NB4 (cell line): ENCODE results near the gene AGPS.

Experiments
- DNase-seq: peaks from one replicate; pipeline ENCODE4 v3.0.0; 2010; ENCODE audit warnings: low read depth
- H3K4me3 ChIP-seq: one replicate; pipeline ENCODE4 v1.5.1; 2011; ENCODE audit warnings: mild to moderate bottlenecking, low read depth, low read length, moderate library complexity
- CTCF ChIP-seq: IDR thresholded peaks from one replicate; pipeline ENCODE4 v1.5.1; 2012; ENCODE audit warnings: low read depth, low read length
- MAX ChIP-seq: IDR thresholded peaks from 2 replicates; pipeline ENCODE4 v1.6.1; 2011; ENCODE audit warnings: low read depth, low read length
- MYC ChIP-seq: IDR thresholded peaks from 2 replicates; pipeline ENCODE4 v1.6.1; 2011; ENCODE audit warnings: low read depth, low read length
- POLR2A ChIP-seq: IDR thresholded peaks from 2 replicates; pipeline ENCODE4 v1.6.1; 2011; ENCODE audit warnings: mild to moderate bottlenecking; ENCODE audit not compliant: insufficient read length; ENCODE audit errors: extremely low read depth

Gene AGPS

GRCh38 chr2:177535000-177535399 is 142.4 kb downstream of the AGPS start:
- DNase-seq: no peak
- H3K4me3 ChIP-seq: no peak overlapping the region
- no peak for TF ChIP-seq MAX
- no peak for TF ChIP-seq POLR2A
- no peak for TF ChIP-seq MYC
- no peak for TF ChIP-seq CTCF

GRCh38 chr2:177535958-177536504 is 143.5 kb downstream of the AGPS start:
- H3K4me3 ChIP-seq: no peak overlapping the region
- TF ChIP-seq MYC (no peak), POLR2A (no peak), CTCF (no peak), MAX (no peak)
- DNase-seq: no peak

- no peak for DNase-seq
- no peak for TF ChIP-seq CTCF
- TF ChIP-seq MYC: no peak
- TF ChIP-seq POLR2A: no peak
- TF ChIP-seq MAX: no peak
- H3K4me3 ChIP-seq: no peak overlapping the region
Observed at GRCh38 chr2:177537213-177537612, 144.6 kb downstream of the AGPS start.

- DNase-seq: no peak
- TF ChIP-seq MYC (no peak), CTCF (no peak), MAX (no peak), POLR2A (no peak)
- H3K4me3 ChIP-seq: no peak overlapping the region
Observed at GRCh38 chr2:177537636-177538035, 145.1 kb downstream of the AGPS start.

GRCh38 chr2:177538323-177538722 is 145.8 kb downstream of the AGPS start:
- TF ChIP-seq MYC (no peak), MAX (no peak), POLR2A (no peak), CTCF (no peak)
- no peak overlapping the region for H3K4me3 ChIP-seq
- DNase-seq: no peak

DNA sequence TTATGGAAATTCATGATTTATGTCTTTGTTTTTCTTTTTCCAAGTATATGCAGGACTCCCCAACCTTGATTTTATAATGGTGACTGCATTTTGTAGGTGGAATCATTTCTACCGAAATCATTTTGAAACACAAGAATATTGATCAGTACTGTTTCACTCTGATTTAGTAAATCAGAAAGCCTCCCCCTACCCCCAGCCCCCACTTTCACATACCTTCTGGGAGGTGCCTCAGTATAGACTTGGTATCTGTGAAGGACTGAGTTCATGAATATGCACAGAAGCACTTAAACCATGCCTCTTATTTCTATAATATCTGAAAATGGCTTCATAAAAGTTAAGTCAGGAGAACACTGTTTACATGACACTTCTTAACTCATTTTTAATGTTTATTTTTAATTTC is 147.7 kb downstream of the AGPS start:
- no peak for DNase-seq
- TF ChIP-seq CTCF (no peak), MAX (no peak), MYC (no peak), POLR2A (no peak)
- H3K4me3 ChIP-seq: no peak overlapping the region
